Brain microvascular endothelial cell (primary cell): Measurements from ENCODE around the gene CWF19L2.
"Not testable (repeated sequence)": the region's sequence is repeated elsewhere in the genome, so short reads cannot be mapped to it uniquely, and the experiment has no call there.

ENCODE experiments used
- DNase-seq: peaks from one replicate; pipeline ENCODE4 v3.0.0-alpha.2; 2020
- H3K27ac ChIP-seq: fragments of 250-450 bp; sonication (Bioruptor Pico); 2 replicates; pipeline ENCODE4 v1.5.1; 2020; ENCODE audit warnings: mild to moderate bottlenecking, moderate library complexity
- H3K27me3 ChIP-seq: fragments of 250-450 bp; sonication (Bioruptor Pico); replicated peaks from 2 replicates; pipeline ENCODE4 v1.5.1; 2020; ENCODE audit warnings: mild to moderate bottlenecking
- H3K36me3 ChIP-seq: fragments of 250-450 bp; sonication (Bioruptor Pico); replicated peaks from 2 replicates; pipeline ENCODE4 v1.5.1; 2020; ENCODE audit warnings: mild to moderate bottlenecking
- H3K4me3 ChIP-seq: 2 replicates; pipeline ENCODE4 v1.5.1; 2011; ENCODE audit warnings: low read depth, mild to moderate bottlenecking, control low read depth, low read length, moderate library complexity
- CTCF ChIP-seq: IDR thresholded peaks from 2 replicates; pipeline ENCODE4 v1.5.1; 2011; ENCODE audit warnings: low read depth, mild to moderate bottlenecking, moderate library complexity, low read length, control low read depth, inconsistent platforms; ENCODE audit errors: missing control alignments
- in situ Hi-C: cut with HindIII; loops from 2 replicates; pipeline ENCODE4 v1.10.0; 2017; ENCODE audit warnings: low sequenced_read_pairs, low pct_ligation_motif_present

Gene CWF19L2

GRCh38 chr11:107457558-107458271, at the start of gene CWF19L2:
TSS of gene CWF19L2 (minus strand) at chr11:107457825. CDS start at chr11:107457816, 9 bp downstream.
- DNase-seq: peak; percentile 95
- Histone ChIP-seq H3K36me3 (peaks cover 10% of the 10 kb centered on the region), H3K27ac (peak within 1 kb of the TSS; percentile 37), H3K27me3 (no peaks in the 10 kb centered on the region), H3K4me3 (peak within 1 kb of the TSS; percentile 85)
- in situ Hi-C loops: no loop called here
- peak; percentile 6 for TF ChIP-seq CTCF

GRCh38 chr11:107505647-107506225, 48.1 kb upstream of the CWF19L2 start:
- in situ Hi-C loops: no loop called here
- peaks cover 11% of the 10 kb centered on the region for H3K36me3 ChIP-seq

GRCh38 chr11:107504981-107505380, 47.4 kb upstream of the CWF19L2 start:
- no peak for DNase-seq
- in situ Hi-C loops: no loop called here
- H3K36me3 ChIP-seq: peaks cover 11% of the 10 kb centered on the region
- no peaks in the 10 kb centered on the region for H3K27me3 ChIP-seq
- no peak overlapping the region for H3K4me3 ChIP-seq
- TF ChIP-seq CTCF: no peak
- H3K27ac ChIP-seq: no peak overlapping the region

More at GRCh38 chr11:107505647-107506225, 48.1 kb upstream of the CWF19L2 start:
- no peak overlapping the region for H3K27ac ChIP-seq
- no peak for DNase-seq
- H3K4me3 ChIP-seq: no peak overlapping the region
- H3K27me3 ChIP-seq: no peaks in the 10 kb centered on the region
- TF ChIP-seq CTCF: no peak

GRCh38 chr11:107501713-107502112, 44.1 kb upstream of the CWF19L2 start:
- no peak for DNase-seq
- peaks cover 11% of the 10 kb centered on the region for H3K36me3 ChIP-seq
- H3K27me3 ChIP-seq: no peaks in the 10 kb centered on the region
- H3K27ac ChIP-seq: no peak overlapping the region
- in situ Hi-C loops: no loop called here
- no peak for TF ChIP-seq CTCF
- no peak overlapping the region for H3K4me3 ChIP-seq

- H3K27ac ChIP-seq, H3K36me3 ChIP-seq, in situ Hi-C loops, DNase-seq, H3K4me3 ChIP-seq, H3K27me3 ChIP-seq: not testable (repeated sequence)
These were observed 39.7 kb upstream of the CWF19L2 start for GRCh38 chr11:107497371-107497770.

- no peak for TF ChIP-seq CTCF
- DNase-seq: peak; percentile 16
These were observed 38.4 kb upstream of the CWF19L2 start for GRCh38 chr11:107496011-107496410.

More at GRCh38 chr11:107496011-107496410, 38.4 kb upstream of the CWF19L2 start:
- no peak overlapping the region for H3K27ac ChIP-seq
- in situ Hi-C loops: no loop called here
- no peaks in the 10 kb centered on the region for H3K27me3 ChIP-seq
- H3K36me3 ChIP-seq: no peaks in the 10 kb centered on the region
- H3K4me3 ChIP-seq: no peak overlapping the region
